HG03039 (cell line): ENCODE measurements around the gene AGXT.

Experiments
- ATAC-seq: cut with Tn5 transposase; IDR thresholded peaks from one replicate; pipeline ENCODE4 v1.9.1; 2021; ENCODE audit warnings: mild to moderate bottlenecking, moderate library complexity; ENCODE audit not compliant: unreplicated experiment

The AGXT gene

GRCh38 chr2:240896394-240896793 is 27.8 kb downstream of the AGXT start:
- no peak for ATAC-seq

DNA sequence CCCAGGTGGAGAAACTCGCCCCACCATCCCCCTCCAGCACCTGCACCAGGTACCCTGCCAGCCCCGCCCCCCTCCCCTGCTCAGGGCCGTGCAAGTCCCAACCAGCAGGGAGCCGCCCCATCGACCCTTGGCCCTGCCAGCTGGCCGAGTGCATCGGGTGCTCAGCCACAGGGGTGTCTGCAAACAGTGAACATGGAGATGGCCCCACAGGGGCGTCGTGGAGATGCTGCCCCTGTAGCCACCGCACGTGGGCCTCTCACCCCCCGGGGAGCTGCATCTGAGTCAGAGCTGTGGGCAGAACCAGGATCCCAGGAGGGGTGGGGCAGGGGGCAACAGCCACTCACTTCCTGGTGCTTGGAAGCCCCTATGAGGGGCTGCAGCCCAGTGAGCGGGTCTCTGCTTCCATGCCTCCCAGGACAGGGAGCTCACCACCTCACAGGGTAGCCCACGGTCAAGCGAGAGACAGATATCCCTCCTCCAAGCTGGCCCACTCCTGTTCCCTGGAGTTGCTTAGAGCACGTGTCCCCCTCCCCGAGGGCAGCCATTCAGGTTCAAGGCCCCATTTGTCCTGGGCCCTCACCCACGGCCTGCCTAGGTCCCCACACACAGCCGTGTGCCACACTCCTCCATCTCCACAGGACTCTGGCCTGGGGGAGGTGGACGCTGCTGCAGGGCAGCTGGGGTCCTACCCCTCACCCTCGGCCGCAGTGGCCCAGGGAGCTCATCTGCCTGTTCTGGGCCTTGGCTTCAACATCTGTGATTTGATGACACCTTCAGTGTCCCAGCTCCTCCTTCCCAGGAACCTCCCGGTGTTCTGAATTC is 28.5 kb downstream of the AGXT start:
- ATAC-seq = no peak

- no peak for ATAC-seq
Observed at GRCh38 chr2:240898108-240898730, 29.6 kb downstream of the AGXT start.

GRCh38 chr2:240898731-240899467 is 30.3 kb downstream of the AGXT start:
- ATAC-seq = no peak

DNA sequence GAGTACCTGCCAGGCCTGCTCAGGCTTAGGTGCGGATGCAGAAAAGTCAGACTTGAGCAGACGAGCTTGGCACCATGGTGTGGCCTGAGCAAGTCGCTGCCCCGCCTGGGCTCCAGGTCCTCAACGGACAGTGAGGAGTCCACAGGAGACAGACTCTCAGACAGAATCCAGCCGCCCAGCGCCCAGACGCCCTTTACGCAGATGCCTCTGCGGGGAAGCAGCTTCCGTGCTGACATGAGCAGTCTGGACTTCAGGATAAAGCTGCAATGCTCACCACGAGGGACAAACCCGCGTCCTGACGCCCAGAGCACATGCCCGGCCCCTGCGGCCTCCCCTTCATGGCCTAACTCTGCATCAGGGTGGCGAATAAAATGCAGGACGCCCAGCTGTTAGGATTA is 30.8 kb downstream of the AGXT start:
- ATAC-seq = no peak

- no peak for ATAC-seq
Observed at GRCh38 chr2:240900141-240900860, 31.7 kb downstream of the AGXT start.

DNA sequence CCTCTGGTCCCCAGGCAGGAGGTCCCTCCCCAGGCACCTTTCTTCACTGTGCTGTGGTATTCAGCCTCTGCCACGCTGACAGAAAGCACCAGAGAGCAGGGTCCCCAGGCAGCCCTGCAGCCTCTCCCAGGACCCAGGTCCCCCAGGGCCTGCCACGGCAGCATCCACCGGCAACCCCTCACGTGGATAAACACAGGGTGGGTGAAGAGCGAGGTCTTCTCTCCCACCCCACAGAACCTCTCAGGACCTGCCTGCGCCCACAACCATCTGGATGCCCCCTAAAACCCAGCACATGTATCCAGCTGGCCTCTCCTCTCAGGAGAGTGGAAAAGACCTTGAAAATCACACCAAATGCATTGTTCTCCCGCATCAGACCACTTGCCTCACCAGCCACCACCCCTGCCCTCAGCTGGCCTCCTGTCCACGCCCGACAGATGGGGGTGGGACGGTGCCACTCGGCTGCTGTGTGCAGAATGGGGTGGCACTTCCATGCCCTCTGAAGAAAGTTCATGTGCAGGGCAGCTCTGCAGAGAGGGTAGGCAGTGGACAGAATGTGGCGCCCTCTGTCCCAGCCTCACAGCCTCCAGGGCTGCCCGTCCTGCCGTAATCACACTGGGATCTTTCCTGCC is 33.5 kb downstream of the AGXT start:
- no peak for ATAC-seq

GRCh38 chr2:240902615-240903041 is 34.0 kb downstream of the AGXT start:
- no peak for ATAC-seq

GRCh38 chr2:240903191-240904060 is 34.8 kb downstream of the AGXT start:
- no peak for ATAC-seq

- ATAC-seq = no peak
Observed at GRCh38 chr2:240904216-240905175, 35.9 kb downstream of the AGXT start.

- no peak for ATAC-seq
Observed at GRCh38 chr2:240905176-240905781, 36.7 kb downstream of the AGXT start.

GRCh38 chr2:240906141-240906910 is 37.7 kb downstream of the AGXT start, which contains the start of gene CROCC2:
Gene CROCC2 (plus strand): TSS chr2:240906336. CDS start chr2:240906514, 178 bp downstream.
- ATAC-seq = no peak

DNA sequence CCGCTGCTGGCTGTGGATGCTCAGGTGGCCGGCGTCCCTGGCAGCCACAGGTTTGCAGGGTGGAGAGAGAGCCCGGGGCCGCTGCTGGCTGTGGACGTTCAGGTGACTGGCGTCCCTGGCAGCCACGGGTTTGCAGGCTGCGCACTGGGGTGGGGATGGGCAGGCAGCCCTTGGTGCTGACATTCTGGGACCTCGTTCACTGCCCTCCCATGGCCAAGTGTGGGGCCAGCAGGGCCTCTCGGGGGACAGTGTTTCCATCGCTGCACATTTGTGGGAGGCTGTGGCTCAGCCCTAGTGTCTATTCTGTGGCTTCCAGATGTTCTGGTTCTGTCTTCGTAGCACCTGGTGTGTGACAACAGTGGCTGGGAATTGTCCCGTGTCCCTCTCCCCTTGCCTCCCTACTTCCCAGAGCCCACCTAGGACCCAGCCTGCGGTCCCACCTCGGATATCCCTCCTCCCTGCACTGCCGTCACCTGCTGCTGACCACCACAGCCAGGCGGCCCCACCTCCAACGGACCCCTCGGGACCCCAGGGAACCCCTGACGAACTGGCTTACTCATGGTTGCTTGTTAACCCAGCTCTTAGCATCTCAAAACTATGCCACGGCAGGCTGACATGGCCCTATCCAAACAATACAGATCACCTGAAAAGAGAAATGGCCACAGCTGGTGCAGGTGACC is 38.4 kb downstream of the AGXT start:
- ATAC-seq = no peak

- no peak for ATAC-seq
Observed at GRCh38 chr2:240909216-240909974, 40.8 kb downstream of the AGXT start.

DNA sequence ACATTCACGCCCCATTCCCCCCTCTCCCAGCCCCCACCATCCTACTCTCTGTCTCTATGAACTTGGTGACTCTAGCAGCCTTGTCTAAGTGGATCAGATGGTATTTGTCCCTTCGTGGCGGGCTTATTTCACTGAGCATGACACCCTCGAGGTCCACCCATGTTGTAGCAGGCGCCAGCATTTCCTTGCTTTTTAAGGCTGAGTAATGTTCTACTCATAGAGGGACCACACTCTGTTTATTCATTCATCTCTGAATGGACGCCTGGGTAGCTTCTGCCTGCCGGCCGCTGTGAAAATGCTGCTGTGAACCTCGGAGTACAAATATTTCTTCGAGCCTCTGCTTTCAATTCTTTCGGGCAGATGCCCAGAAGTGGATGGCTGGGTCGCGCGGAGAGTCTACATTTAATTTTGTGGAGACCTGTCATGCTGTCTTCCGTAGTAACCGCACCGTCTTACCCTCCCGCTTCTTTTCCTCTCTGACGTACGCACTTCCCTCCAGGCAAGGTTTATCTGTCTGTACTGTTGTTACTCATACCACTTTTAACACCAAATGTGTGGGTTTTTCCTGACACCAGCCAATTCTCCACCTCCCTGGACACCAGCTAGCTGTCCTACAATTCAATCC is 43.1 kb downstream of the AGXT start:
- no peak for ATAC-seq
